ENCODE results near the gene CHCHD6. TPM values are rescaled to one million over a fixed set of nuclear protein-coding genes. Genes with fewer than 3 reads are reported as not detected.

CHCHD6 gene
- total RNA-seq, 4 donors from 2014 or later, result 13.4 to 22.0 (median 16.1) TPM

- Histone ChIP-seq H3K36me3 (no peaks in the 10 kb centered on the region), H3K4me1 (peaks cover 8% of the 10 kb centered on the region), H3K4me3 (no peak overlapping the region), H3K27ac (no peak overlapping the region), H3K27me3 (no peaks in the 10 kb centered on the region), H3K9me3 (no peaks in the 10 kb centered on the region)
- peak in 1 of 2 donors; percentile 56 for DNase-seq (ENCODE audit: low spot score in 2 of 2)
- TF ChIP-seq POLR2AphosphoS5 (IDR thresholded peaks at IDR 0.05) (no peak), POLR2A (IDR thresholded peaks at IDR 0.05) (no peak), CTCF (IDR thresholded peaks at IDR 0.05) (no peak), EP300 (IDR thresholded peaks at IDR 0.05) (no peak)
- WGBS, result 74% methylated on average over 7 of the region's 7 CpGs
These were observed 191.4 kb downstream of the CHCHD6 start for GRCh38 chr3:126895178-126896066.

DNA sequence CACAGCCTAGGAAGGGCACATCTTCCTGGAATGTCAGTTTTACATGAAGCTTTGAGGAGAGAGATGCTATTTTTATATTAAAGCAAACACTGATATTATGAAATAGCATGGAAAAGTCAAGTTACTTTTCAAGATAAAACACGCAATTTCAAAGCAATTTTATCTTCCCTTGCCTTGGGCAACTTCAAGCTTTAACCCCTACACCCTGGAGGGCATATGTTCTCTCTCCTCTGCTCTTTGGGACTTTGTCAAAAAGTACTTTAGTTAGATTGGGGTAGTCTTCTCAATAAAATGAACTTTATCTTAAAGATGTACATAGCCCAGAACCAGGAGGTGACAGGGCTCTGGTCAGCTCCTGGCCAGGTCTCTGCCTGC, 192.0 kb downstream of the CHCHD6 start:
- TF ChIP-seq POLR2A (IDR thresholded peaks at IDR 0.05) (no peak), POLR2AphosphoS5 (IDR thresholded peaks at IDR 0.05) (no peak), EP300 (IDR thresholded peaks at IDR 0.05) (no peak), CTCF (IDR thresholded peaks at IDR 0.05) (no peak)
- peaks cover 8% of the 10 kb centered on the region for H3K4me1 ChIP-seq
- H3K27ac ChIP-seq, result no peak overlapping the region
- H3K9me3 ChIP-seq, result no peaks in the 10 kb centered on the region
- H3K36me3 ChIP-seq, result no peaks in the 10 kb centered on the region
- DNase-seq (ENCODE audit: low spot score in 2 of 2), result no peak
- no peak overlapping the region for H3K4me3 ChIP-seq
- no peaks in the 10 kb centered on the region for H3K27me3 ChIP-seq
- 81% methylated on average over 1 of the region's 1 CpG for WGBS

DNA sequence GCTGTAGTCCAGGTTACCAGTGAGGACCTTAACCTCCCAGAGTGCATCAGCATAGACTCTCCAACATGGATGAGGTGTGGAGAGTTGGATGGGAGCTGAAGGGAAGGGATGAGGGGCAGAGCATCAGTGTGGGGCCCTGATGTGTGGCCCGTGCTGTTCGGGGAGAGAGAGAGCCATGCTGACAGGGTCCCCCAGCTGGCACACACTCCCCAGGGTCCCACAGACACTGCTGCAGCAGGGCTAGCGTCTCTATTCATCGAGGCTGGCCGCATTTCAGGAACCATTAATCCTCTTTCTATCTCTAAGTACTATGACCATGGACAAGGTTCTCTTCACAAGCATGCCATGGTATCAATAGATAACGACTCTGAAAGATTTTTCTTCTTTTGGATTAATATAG, 192.9 kb downstream of the CHCHD6 start:
- H3K36me3 ChIP-seq, result no peaks in the 10 kb centered on the region
- no peak for TF ChIP-seq EP300 (IDR thresholded peaks at IDR 0.05)
- no peak for TF ChIP-seq POLR2AphosphoS5 (IDR thresholded peaks at IDR 0.05)
- TF ChIP-seq POLR2A (IDR thresholded peaks at IDR 0.05), result no peak
- no peak overlapping the region for H3K4me3 ChIP-seq
- DNase-seq (ENCODE audit: low spot score in 2 of 2), result no peak
- WGBS, result 96% methylated on average over 6 of the region's 6 CpGs
- H3K27me3 ChIP-seq, result no peaks in the 10 kb centered on the region
- peaks cover 8% of the 10 kb centered on the region for H3K4me1 ChIP-seq
- no peak overlapping the region for H3K27ac ChIP-seq
- H3K9me3 ChIP-seq, result no peaks in the 10 kb centered on the region

DNA sequence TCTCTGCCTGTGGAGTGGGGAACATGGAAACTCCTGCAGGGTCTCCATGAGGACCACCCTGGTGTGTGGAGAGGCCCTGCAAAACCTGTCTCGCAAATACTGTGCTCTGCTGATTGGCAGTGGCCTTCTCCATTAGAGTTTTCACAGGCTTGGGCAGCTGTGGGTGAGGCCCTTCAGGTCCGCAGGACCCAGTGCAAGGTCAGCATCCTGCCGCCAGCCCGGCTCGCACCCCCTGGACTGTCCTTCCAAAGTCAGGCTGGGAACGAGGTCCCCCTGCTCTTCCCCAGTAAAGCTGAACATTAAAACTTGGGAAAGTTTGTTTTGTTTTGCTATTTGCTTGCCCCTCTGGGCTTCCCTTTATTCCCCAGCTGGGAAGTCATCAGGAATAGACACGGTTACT, 193.9 kb downstream of the CHCHD6 start:
- no peak overlapping the region for H3K4me3 ChIP-seq
- no peak for DNase-seq (ENCODE audit: low spot score in 2 of 2)
- 93% methylated on average over 5 of the region's 7 CpGs for WGBS
- no peaks in the 10 kb centered on the region for H3K9me3 ChIP-seq
- peaks cover 10% of the 10 kb centered on the region for H3K4me1 ChIP-seq
- H3K27ac ChIP-seq, result no peak overlapping the region
- TF ChIP-seq POLR2A (IDR thresholded peaks at IDR 0.05), result no peak
- no peak for TF ChIP-seq EP300 (IDR thresholded peaks at IDR 0.05)
- TF ChIP-seq POLR2AphosphoS5 (IDR thresholded peaks at IDR 0.05), result no peak
- no peak for TF ChIP-seq CTCF (IDR thresholded peaks at IDR 0.05)
- H3K27me3 ChIP-seq, result no peaks in the 10 kb centered on the region
- no peaks in the 10 kb centered on the region for H3K36me3 ChIP-seq

- WGBS, result 93% methylated on average over 9 of the region's 10 CpGs
- peaks cover 16% of the 10 kb centered on the region for H3K4me1 ChIP-seq
- H3K36me3 ChIP-seq, result no peaks in the 10 kb centered on the region
- no peak for DNase-seq (ENCODE audit: low spot score in 2 of 2)
- no peak overlapping the region for H3K27ac ChIP-seq
- no peak overlapping the region for H3K4me3 ChIP-seq
- no peaks in the 10 kb centered on the region for H3K27me3 ChIP-seq
- TF ChIP-seq CTCF (IDR thresholded peaks at IDR 0.05), result no peak
- TF ChIP-seq EP300 (IDR thresholded peaks at IDR 0.05), result no peak
- TF ChIP-seq POLR2A (IDR thresholded peaks at IDR 0.05), result no peak
- TF ChIP-seq POLR2AphosphoS5 (IDR thresholded peaks at IDR 0.05), result no peak
- no peaks in the 10 kb centered on the region for H3K9me3 ChIP-seq
These were observed 197.0 kb downstream of the CHCHD6 start for GRCh38 chr3:126900859-126901540.
